Ovary (tissue), 9 donors: ENCODE results near the gene SHANK2. TPM values are rescaled to one million over a fixed set of nuclear protein-coding genes. Genes with fewer than 3 reads are reported as not detected.
"Not testable (repeated sequence)": the region's sequence is repeated elsewhere in the genome, so short reads cannot be mapped to it uniquely, and the experiment has no call there.

Experiments used
- DNase-seq, 5 donors: peaks; one replicate each; pipeline ENCODE4 v3.0.0-alpha.2; 2019 to 2020
- H3K27ac ChIP-seq, 2 donors: fragments of 200-600 bp; one replicate each; pipeline versions ENCODE4 v1.5.1 to v1.8.0; 2019 to 2022
- H3K27me3 ChIP-seq: fragments of 200-600 bp; one replicate; pipeline ENCODE4 v1.8.0; 2022
- H3K36me3 ChIP-seq: fragments of 200-600 bp; sonication (generic); one replicate; pipeline ENCODE4 v1.5.1; 2019
- H3K4me1 ChIP-seq: one replicate; pipeline ENCODE4 v1.8.1; 2013; ENCODE audit warnings: mild to moderate bottlenecking, moderate library complexity; ENCODE audit not compliant: insufficient read depth
- H3K4me3 ChIP-seq: fragments of 200-600 bp; sonication (generic); one replicate; pipeline ENCODE4 v1.5.1; 2017
- H3K9me3 ChIP-seq, 2 donors: fragments of 200-600 bp in 1 of 2; sonication (generic) in 1 of 2; one replicate each; pipeline versions ENCODE4 v1.5.1 to v1.8.1; 2013 to 2019; ENCODE audit warnings: mild to moderate bottlenecking in 1 of 2, moderate library complexity in 1 of 2
- CTCF ChIP-seq, 3 donors: fragments of 450-650 bp in 2 of 3; fragments of 200-600 bp in 1 of 3; IDR thresholded peaks; one replicate each; pipeline versions ENCODE4 v1.5.1 to v1.8.0; 2016 to 2022; ENCODE audit warnings: antibody characterized with exemption in 3 of 3, mild to moderate bottlenecking in 1 of 3
- EP300 ChIP-seq: sonication (generic); formaldehyde crosslinking; IDR thresholded peaks from one replicate; pipeline ENCODE4 v1.6.1; 2017; ENCODE audit warnings: antibody characterized with exemption
- POLR2A ChIP-seq: fragments of 450-650 bp; IDR thresholded peaks from one replicate; pipeline ENCODE4 v1.6.1; 2017; ENCODE audit warnings: antibody characterized with exemption, mild to moderate bottlenecking, moderate library complexity
- WGBS, 3 donors: extraction: QIAGEN DNeasy Blood & Tissue Kit in 1 of 3; methylation state at CpG; one replicate each; pipeline versions ENCODE4 v1.1.5 to v1.1.7; 2013 to 2017; 5-methylcytosine and 5-hydroxymethylcytosine counted together
- intact Hi-C, 4 donors: fragments of 100-400 bp; cut with DNase I; formaldehyde crosslinking; loops; one replicate each; pipeline versions ENCODE4 v1.11.0 to v1.15.1; 2022 to 2023
- polyA plus RNA-seq, 2 donors: library from polyadenylated mRNA; stranded (reverse); fragments of 200-250 nt in 1 of 2; fragments of 350-450 nt in 1 of 2; fragmentation: Illumina TruSeq in 1 of 2; extraction: RNeasy Lipid Tissue Mini Kit (QIAGEN cat#74804) in 1 of 2; gene quantifications; one replicate each; pipeline ENCODE4 v1.2.3, GENCODE V29; 2013 to 2014
- total RNA-seq, 7 donors: library from RNA; depleted of rRNA in 2 of 7; stranded (reverse); fragments of >200 nt in 2 of 7; fragmentation: NEBNext Ultra II Directional in 3 of 7; extraction: Animal tissue kit (Norgen Biotek cat#: 25700) in 3 of 7; gene quantifications; one replicate each; pipeline versions ENCODE4 v1.1.0 to v1.2.4, GENCODE V29; 2016 to 2023
- donor health status: DM: no; HTN: no; CAD: no; lungs with moderate emphysema.
- donor health status: DM: no; HTN: no; CAD: no.
- donor health status: Bipolar disorder and iron deficiency.
- donor health status: DM: yes; HTN: yes; CAD: no.
- donor health status: DM: no; HTN: no; CAD: no.
- donor health status: DM: yes; HTN: yes; CAD: no.

The SHANK2 gene
- total and polyA plus RNA-seq, 9 donors, result 0.05 to 40.4 (median 2.3) TPM; not detected in 1

GRCh38 chr11:71238285-71238875, 14.0 kb downstream of the SHANK2 start:
- DNase-seq, result no peak
- Histone ChIP-seq H3K27me3 (no peaks in the 10 kb centered on the region), H3K4me3 (no peak overlapping the region), H3K4me1 (no peaks in the 10 kb centered on the region), H3K36me3 (no peaks in the 10 kb centered on the region), H3K27ac (no peak overlapping the region), H3K9me3 (no peaks in the 10 kb centered on the region)
- intact Hi-C loops, result no loop called here
- TF ChIP-seq CTCF (IDR thresholded peaks at IDR 0.05) (no peak), POLR2A (no peak), EP300 (no peak)
- WGBS, 3 donors, result 84 to 95% (median 90%) methylated on average over 8 of the region's 8 CpGs

GRCh38 chr11:71237853-71238252, 14.5 kb downstream of the SHANK2 start:
- Histone ChIP-seq H3K27me3 (no peaks in the 10 kb centered on the region), H3K4me3 (no peak overlapping the region), H3K27ac (no peak overlapping the region), H3K36me3 (no peaks in the 10 kb centered on the region), H3K4me1 (no peaks in the 10 kb centered on the region), H3K9me3 (no peaks in the 10 kb centered on the region)
- DNase-seq, result no peak
- 61 to 67% (median 64%) methylated on average over 6 of the region's 6 CpGs for WGBS, 3 donors
- TF ChIP-seq POLR2A (no peak), EP300 (no peak), CTCF (IDR thresholded peaks at IDR 0.05) (no peak)
- intact Hi-C loops, result no loop called here

GRCh38 chr11:71236836-71237475, 15.4 kb downstream of the SHANK2 start:
- DNase-seq, result no peak
- TF ChIP-seq CTCF (IDR thresholded peaks at IDR 0.05), result no peak
- TF ChIP-seq POLR2A, result no peak
- TF ChIP-seq EP300, result no peak
- Histone ChIP-seq H3K4me1 (no peaks in the 10 kb centered on the region), H3K36me3 (no peaks in the 10 kb centered on the region), H3K4me3 (no peak overlapping the region), H3K27ac (no peak overlapping the region), H3K9me3 (no peaks in the 10 kb centered on the region), H3K27me3 (no peaks in the 10 kb centered on the region)
- WGBS, 3 donors, result 71 to 79% (median 77%) methylated on average over 12 of the region's 12 CpGs
- intact Hi-C loops, result no loop called here

- Histone ChIP-seq H3K27me3 (no peaks in the 10 kb centered on the region), H3K4me1 (no peaks in the 10 kb centered on the region), H3K36me3 (no peaks in the 10 kb centered on the region), H3K27ac (no peak overlapping the region), H3K4me3 (no peak overlapping the region), H3K9me3 (no peaks in the 10 kb centered on the region)
- TF ChIP-seq CTCF (IDR thresholded peaks at IDR 0.05) (no peak), EP300 (no peak), POLR2A (no peak)
- no peak for DNase-seq
- intact Hi-C loops, result no loop called here
- WGBS, 3 donors, result 78 to 86% (median 81%) methylated on average over 8 of the region's 8 CpGs
Observed at GRCh38 chr11:71235719-71236118, 16.7 kb downstream of the SHANK2 start.

- 77 to 86% (median 81%) methylated on average over 22 of the region's 22 CpGs for WGBS, 3 donors
- H3K4me3 ChIP-seq, intact Hi-C loops, H3K9me3 ChIP-seq, H3K36me3 ChIP-seq, DNase-seq, H3K27ac ChIP-seq, H3K4me1 ChIP-seq, H3K27me3 ChIP-seq: not testable (repeated sequence)
Observed at GRCh38 chr11:71233896-71234852, 18.2 kb downstream of the SHANK2 start.
